Head of caudate nucleus (tissue), 42 donors: Measurements from ENCODE around the gene PALB2.

Experiments
- DNase-seq, 42 donors: peaks; one replicate each; pipeline versions ENCODE4 v3.0.0 to v3.0.0-alpha.2; 2020 to 2021; ENCODE audit warnings: mixed read lengths in 7 of 42
- intact Hi-C: fragments of 100-400 bp; cut with DNase I; formaldehyde crosslinking; loops from one replicate; pipeline ENCODE4 v1.15.0; 2022

The PALB2 gene

DNA sequence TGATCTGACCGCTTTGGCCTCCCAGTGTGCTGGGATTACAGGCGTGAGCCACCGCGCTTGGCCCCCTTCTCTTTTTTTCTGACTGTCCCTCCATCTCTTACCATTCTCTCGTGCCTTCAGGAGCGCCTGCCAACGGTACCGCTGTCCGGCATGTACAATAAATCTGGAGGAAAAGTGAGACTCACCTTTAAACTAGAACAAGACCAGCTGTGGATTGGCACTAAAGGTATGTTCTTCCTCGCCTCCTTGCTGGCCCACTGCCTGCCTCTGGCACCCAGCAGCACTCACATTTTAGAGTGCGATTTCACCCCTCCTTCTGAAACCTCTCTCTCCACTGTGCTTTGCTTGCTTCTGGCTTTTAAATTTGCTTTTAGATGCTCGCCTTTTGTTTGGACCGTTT is 78.6 kb downstream of the PALB2 start:
- intact Hi-C loops, result no loop called here

DNA sequence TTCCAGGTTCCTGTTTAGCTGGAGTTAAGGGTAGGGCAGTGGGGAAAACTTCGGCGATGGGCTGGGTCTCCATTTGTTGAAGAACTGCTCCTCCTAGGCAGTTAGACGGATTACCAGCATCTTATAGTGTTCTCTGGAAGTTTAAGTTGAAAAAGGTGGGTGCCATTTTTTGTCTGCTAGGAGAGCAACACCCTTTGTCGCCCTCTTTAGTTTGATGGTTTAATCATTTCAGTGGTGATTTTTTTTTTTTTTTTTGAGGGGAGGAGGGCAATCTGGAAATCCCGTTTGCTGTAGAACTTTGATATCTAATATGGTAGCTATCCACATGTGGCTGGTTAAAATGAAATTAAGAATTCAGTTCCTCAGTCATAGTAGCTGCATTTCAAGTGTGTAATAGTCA is 79.5 kb downstream of the PALB2 start:
- intact Hi-C loops, result no loop called here
- DNase-seq, result no peak

More for the DNA sequence above, 78.6 kb downstream of the PALB2 start:
- DNase-seq, result no peak

DNA sequence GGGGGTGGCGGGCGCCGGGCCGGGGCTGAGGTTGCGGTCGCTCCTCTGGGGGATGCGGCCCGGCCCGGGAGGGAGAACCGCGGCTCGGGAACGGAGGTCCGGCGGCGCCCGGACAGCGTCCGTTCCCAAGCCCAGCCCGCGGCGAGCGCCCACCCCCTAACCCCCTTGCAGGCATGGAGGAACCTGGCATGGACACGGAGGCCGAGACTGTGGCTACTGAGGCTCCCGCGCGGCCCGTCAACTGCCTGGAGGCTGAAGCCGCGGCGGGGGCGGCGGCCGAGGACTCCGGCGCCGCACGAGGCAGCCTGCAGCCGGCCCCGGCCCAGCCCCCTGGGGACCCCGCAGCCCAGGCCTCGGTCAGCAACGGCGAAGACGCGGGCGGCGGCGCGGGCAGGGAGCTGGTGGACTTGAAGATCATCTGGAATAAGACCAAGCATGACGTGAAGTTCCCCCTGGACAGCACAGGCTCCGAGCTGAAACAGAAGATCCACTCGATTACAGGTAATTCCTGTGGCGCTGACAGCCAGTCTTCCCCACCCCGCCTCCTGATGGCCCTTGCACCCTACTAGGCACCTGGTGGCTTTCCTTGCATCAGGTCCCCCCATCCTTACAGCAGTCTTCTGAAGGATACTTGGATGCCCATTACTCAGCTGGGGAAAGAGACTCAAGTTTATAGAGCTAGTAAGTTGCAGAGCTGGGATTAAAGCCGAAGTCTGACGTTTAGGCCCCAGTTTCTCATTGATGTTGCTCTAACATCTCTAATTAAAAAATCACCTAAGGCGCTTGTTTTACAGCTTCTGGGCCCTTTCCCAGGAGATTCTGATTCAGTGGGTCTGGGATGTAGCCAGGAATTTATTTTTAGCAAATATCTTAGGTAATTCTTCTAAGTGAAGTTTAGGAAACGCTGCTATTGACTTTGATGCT is 83.1 kb downstream of the PALB2 start:
- intact Hi-C loops, result loop anchor here (2.0 to 10.0 kb wide), 3 partner anchors 37 to 96 kb away; no protein-coding TSS in a partner anchor

DNA sequence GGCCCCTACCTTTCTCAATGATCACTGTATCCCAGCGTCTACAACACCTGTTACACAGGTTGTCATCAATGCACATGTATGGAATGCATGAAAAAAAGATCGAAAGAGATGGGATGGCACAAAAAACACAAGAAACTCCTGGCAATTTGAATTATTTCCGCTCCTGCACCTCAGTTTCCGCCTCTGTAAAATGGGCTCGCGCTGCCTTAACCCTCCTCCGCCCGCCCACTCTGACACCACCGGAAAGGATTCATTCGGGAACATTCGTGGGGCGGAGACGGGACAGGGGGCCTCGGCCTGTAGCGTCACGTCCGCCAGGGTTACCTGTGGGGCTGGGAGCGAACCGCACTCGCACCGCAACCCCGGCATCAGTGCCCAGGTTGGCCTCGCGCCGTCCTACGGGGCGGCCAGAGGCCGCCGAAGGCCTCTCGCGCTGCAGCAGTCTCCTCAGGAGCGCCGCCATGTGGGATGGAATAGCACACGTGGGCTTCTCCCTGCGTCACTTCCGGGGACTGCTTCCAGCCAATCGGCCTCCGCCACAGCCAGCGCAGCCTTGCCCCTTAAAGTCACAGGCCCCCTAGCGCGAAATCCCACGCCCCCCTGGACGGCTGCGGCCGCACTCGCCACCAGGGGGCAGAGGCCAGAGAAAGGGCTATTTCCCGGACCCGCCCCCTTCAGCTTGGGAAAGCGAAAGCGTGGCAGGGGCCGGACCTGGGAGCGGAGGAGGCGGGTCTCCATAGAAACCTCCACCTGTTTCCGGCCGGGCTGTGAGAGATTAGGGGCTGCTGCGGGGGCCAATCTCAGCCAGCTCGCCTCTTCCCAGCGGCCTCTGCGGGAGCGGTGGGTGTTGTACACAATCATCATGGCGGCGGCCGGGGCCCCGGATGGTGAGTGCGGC is 84.0 kb downstream of the PALB2 start, which contains the start of the genes EARS2 and UBFD1:
EARS2 (minus strand) TSS at position 470 of the 898 bp plus-strand sequence; CDS start at position 463, 7 bp downstream.
UBFD1 (plus strand) TSS at position 847 of the 898 bp plus-strand sequence; CDS start at position 863, 16 bp downstream.
- DNase-seq, result peak; percentile 92 to 98 (median 96)
- intact Hi-C loops, result loop anchor here (5.0 to 10.0 kb wide), 2 partner anchors 52 to 95 kb away; no protein-coding TSS in a partner anchor

More for the DNA sequence above, 83.1 kb downstream of the PALB2 start:
- DNase-seq, result peak in 22 of 42 donors; percentile 3 to 59 (median 21)

DNA sequence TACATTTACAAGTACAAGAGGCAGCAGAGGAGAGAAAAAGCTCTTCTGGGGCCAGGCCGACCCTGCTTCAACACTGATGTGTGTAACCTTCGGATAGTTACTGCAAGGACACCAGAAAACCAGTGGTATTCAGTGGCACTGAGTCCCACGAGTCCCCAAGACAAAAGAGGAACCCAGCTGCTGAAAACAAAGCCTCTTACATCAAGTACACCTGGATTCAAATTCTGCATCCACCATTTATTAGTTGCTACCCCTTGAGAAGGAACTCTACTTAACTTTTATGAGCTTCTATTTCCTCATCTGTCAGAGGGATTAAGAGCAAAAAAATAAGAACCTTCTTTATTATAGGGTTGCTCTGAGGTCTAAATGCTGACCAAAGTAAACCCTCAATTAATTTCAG is 86.6 kb downstream of the PALB2 start:
- intact Hi-C loops, result loop anchor here (10.0 kb wide), 1 partner anchor 50 kb away; no protein-coding TSS in a partner anchor
- no peak for DNase-seq
